ENCODE data around the gene PRSS35. TPM values are rescaled to one million over a fixed set of nuclear protein-coding genes. Genes with fewer than 3 reads are reported as not detected.
A peak's percentile ranks its signal among the peaks of the same experiment; 100 is the strongest.
"Not testable (repeated sequence)": the region's sequence is repeated elsewhere in the genome, so short reads cannot be mapped to it uniquely, and the experiment has no call there.

The PRSS35 gene
- total RNA-seq, 4 donors from 2014 or later: 0.29 to 0.65 TPM; not detected in 2

- Histone ChIP-seq H3K9me3 (no peaks in the 10 kb centered on the region), H3K27me3 (no peaks in the 10 kb centered on the region), H3K27ac (replicated peaks in 1 of 4) (no peak overlapping the region), H3K4me3 (no peak overlapping the region), H3K4me1 (no peaks in the 10 kb centered on the region), H3K36me3 (no peaks in the 10 kb centered on the region)
- peak; percentile 21 for DNase-seq (ENCODE audit: extremely low spot score)
- intact Hi-C loops (cut with DNase I): no loop called here
- WGBS: 100% methylated on average over 1 of the region's 1 CpG
- TF ChIP-seq POLR2A (IDR thresholded peaks at IDR 0.05; ENCODE audit: low read depth): no peak
- TF ChIP-seq EP300 (IDR thresholded peaks at IDR 0.05): no peak
- TF ChIP-seq POLR2AphosphoS5 (IDR thresholded peaks at IDR 0.05): no peak
- TF ChIP-seq, protein P1, sequence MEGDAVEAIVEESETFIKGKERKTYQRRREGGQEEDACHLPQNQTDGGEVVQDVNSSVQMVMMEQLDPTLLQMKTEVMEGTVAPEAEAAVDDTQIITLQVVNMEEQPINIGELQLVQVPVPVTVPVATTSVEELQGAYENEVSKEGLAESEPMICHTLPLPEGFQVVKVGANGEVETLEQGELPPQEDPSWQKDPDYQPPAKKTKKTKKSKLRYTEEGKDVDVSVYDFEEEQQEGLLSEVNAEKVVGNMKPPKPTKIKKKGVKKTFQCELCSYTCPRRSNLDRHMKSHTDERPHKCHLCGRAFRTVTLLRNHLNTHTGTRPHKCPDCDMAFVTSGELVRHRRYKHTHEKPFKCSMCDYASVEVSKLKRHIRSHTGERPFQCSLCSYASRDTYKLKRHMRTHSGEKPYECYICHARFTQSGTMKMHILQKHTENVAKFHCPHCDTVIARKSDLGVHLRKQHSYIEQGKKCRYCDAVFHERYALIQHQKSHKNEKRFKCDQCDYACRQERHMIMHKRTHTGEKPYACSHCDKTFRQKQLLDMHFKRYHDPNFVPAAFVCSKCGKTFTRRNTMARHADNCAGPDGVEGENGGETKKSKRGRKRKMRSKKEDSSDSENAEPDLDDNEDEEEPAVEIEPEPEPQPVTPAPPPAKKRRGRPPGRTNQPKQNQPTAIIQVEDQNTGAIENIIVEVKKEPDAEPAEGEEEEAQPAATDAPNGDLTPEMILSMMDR (IDR thresholded peaks at IDR 0.05): no peak
Observed at GRCh38 chr6:83476971-83477370, 35.4 kb upstream of the PRSS35 start.

GRCh38 chr6:83479389-83479788 is 32.9 kb upstream of the PRSS35 start:
- H3K4me1 ChIP-seq: no peaks in the 10 kb centered on the region
- H3K36me3 ChIP-seq: no peaks in the 10 kb centered on the region
- no peaks in the 10 kb centered on the region for H3K27me3 ChIP-seq
- H3K9me3 ChIP-seq: no peaks in the 10 kb centered on the region
- H3K4me3 ChIP-seq: no peak overlapping the region
- intact Hi-C loops (cut with DNase I): no loop called here
- WGBS: 76% methylated on average over 1 of the region's 1 CpG
- no peak overlapping the region for H3K27ac ChIP-seq (replicated peaks in 1 of 4)
- TF ChIP-seq POLR2AphosphoS5 (IDR thresholded peaks at IDR 0.05) (no peak), EP300 (IDR thresholded peaks at IDR 0.05) (no peak), POLR2A (IDR thresholded peaks at IDR 0.05; ENCODE audit: low read depth) (no peak)
- TF ChIP-seq, protein P1 (IDR thresholded peaks at IDR 0.05): no peak
- no peak for DNase-seq (ENCODE audit: extremely low spot score)

DNA sequence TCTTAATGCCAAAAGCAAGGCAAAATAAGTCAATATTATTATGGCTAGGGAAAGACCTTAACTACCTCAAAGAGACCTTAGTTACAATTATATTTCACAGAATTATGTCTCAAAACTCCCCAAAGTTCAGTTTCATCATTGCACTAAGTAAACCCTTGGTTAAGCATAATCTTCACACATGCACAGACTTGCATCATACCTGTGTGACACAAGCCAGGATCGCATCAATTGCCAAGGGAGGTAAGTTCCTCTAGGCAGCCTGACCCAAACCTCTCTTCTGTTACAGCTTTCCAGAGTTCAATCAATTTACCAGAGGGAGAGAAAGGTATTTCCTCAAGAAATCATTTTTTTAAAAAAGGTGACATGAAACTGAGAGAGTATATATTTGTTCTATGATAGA is 31.9 kb upstream of the PRSS35 start:
- TF ChIP-seq EP300 (IDR thresholded peaks at IDR 0.05) (no peak), POLR2AphosphoS5 (IDR thresholded peaks at IDR 0.05) (no peak), POLR2A (IDR thresholded peaks at IDR 0.05; ENCODE audit: low read depth) (no peak)
- TF ChIP-seq, protein P1 (IDR thresholded peaks at IDR 0.05): no peak
- Histone ChIP-seq H3K4me3 (no peak overlapping the region), H3K36me3 (no peaks in the 10 kb centered on the region), H3K4me1 (no peaks in the 10 kb centered on the region), H3K9me3 (no peaks in the 10 kb centered on the region), H3K27ac (replicated peaks in 1 of 4) (no peak overlapping the region), H3K27me3 (no peaks in the 10 kb centered on the region)
- intact Hi-C loops (cut with DNase I): no loop called here
- DNase-seq (ENCODE audit: extremely low spot score): no peak
- WGBS: 100% methylated on average over 1 of the region's 1 CpG

- 100% methylated on average over 1 of the region's 1 CpG for WGBS
- intact Hi-C loops (cut with DNase I); H3K9me3 ChIP-seq; H3K27me3 ChIP-seq; H3K4me3 ChIP-seq; H3K4me1 ChIP-seq; DNase-seq (ENCODE audit: extremely low spot score); H3K36me3 ChIP-seq; H3K27ac ChIP-seq (replicated peaks in 1 of 4): not testable (repeated sequence)
Observed at GRCh38 chr6:83481938-83482337, 30.4 kb upstream of the PRSS35 start.

DNA sequence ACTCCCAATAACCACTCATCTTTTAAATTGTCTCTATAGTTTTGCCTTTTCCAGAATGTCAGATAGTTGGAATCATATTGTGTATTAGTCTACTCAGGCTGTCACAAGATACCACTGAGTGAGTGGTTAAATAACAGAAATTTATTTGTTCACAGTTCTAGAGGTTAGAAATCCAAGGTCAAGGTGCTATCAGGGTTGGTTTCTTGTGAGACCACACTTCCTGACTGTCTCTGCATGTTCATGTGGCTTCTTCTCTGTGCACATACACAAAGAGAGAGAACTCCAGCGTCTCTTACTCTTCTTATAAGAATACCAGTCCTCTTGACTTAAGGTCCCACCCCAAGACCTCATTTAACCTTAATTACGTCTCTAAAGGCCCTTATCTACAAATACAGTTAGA is 23.9 kb upstream of the PRSS35 start:
- no peak for DNase-seq (ENCODE audit: extremely low spot score)
- no peaks in the 10 kb centered on the region for H3K4me1 ChIP-seq
- H3K4me3 ChIP-seq: no peak overlapping the region
- no peak overlapping the region for H3K27ac ChIP-seq (replicated peaks in 1 of 4)
- intact Hi-C loops (cut with DNase I): no loop called here
- no peaks in the 10 kb centered on the region for H3K36me3 ChIP-seq
- TF ChIP-seq POLR2AphosphoS5 (IDR thresholded peaks at IDR 0.05) (no peak), POLR2A (IDR thresholded peaks at IDR 0.05; ENCODE audit: low read depth) (no peak)
- TF ChIP-seq, protein P1 (IDR thresholded peaks at IDR 0.05): no peak
- no peaks in the 10 kb centered on the region for H3K9me3 ChIP-seq
- no peaks in the 10 kb centered on the region for H3K27me3 ChIP-seq
- WGBS: 62% methylated on average over 2 of the region's 2 CpGs

All from esophagus muscularis mucosa (tissue), 4 donors.